OCI-LY3 (cell line): ENCODE data around the gene TMEM250.

Experiments
- H2AFZ ChIP-seq: fragments of 200-600, 300-600 bp; shearing (Covaris generic); 2 replicates; pipeline ENCODE4 v1.6.0; 2014; ENCODE audit warnings: antibody characterized with exemption, low read depth, low read length
- H3K27ac ChIP-seq: fragments of 200-600, 300-600 bp; sonication (generic); 2 replicates; pipeline ENCODE4 v1.5.1; 2014; ENCODE audit warnings: mild to moderate bottlenecking, low read length, moderate library complexity, mixed read lengths
- H3K27me3 ChIP-seq: fragments of 200-600, 300-600 bp; sonication (generic); 2 replicates; pipeline ENCODE4 v1.6.1; 2014; ENCODE audit warnings: low read depth, low read length, mixed read lengths
- H3K36me3 ChIP-seq: fragments of 200-600, 300-600 bp; sonication (generic); replicated peaks from 2 replicates; pipeline ENCODE3; 2014; ENCODE audit warnings: low read depth, low read length, mixed read lengths
- H3K4me1 ChIP-seq: fragments of 300-600, 200-600 bp; sonication (generic); 2 replicates; pipeline ENCODE4 v1.6.1; 2014; ENCODE audit warnings: low read length, mixed read lengths
- H3K4me2 ChIP-seq: fragments of 200-600, 300-600 bp; sonication (generic); 2 replicates; pipeline ENCODE4 v1.6.1; 2014; ENCODE audit warnings: low read length, mixed read lengths
- H3K4me3 ChIP-seq: fragments of 300-600, 200-600 bp; sonication (generic); 2 replicates; pipeline ENCODE4 v1.5.1; 2014; ENCODE audit warnings: antibody characterized with exemption, mild to moderate bottlenecking, low read length, moderate library complexity
- H3K79me2 ChIP-seq: fragments of 300-600, 200-600 bp; shearing (Covaris generic); 2 replicates; pipeline ENCODE4 v1.6.1; 2014; ENCODE audit warnings: mild to moderate bottlenecking, low read length, mixed read lengths
- H3K9ac ChIP-seq: fragments of 300-600, 200-600 bp; shearing (Covaris generic); 2 replicates; pipeline ENCODE4 v1.6.0; 2014; ENCODE audit warnings: mild to moderate bottlenecking, low read length, moderate library complexity
- H3K9me3 ChIP-seq: fragments of 200-600, 300-600 bp; shearing (Covaris generic); 2 replicates; pipeline ENCODE4 v1.6.1; 2014; ENCODE audit warnings: low read length, mixed read lengths; ENCODE audit not compliant: insufficient read depth
- H4K20me1 ChIP-seq: fragments of 200-600, 300-600 bp; sonication (generic); 2 replicates; pipeline ENCODE4 v1.6.1; 2016; ENCODE audit warnings: low read length, mixed read lengths; ENCODE audit not compliant: insufficient read depth
- CTCF ChIP-seq: fragments of 200-600, 300-600 bp; sonication (generic); IDR thresholded peaks from 2 replicates; pipeline ENCODE4 v1.5.1; 2014; ENCODE audit warnings: antibody characterized with exemption, low read length, low read depth
- EZH2phosphoT487 ChIP-seq: fragments of 200-600 bp; shearing (Covaris generic); IDR thresholded peaks from 2 replicates; pipeline ENCODE4 v1.6.1; 2018; ENCODE audit warnings: antibody characterized with exemption, mixed run types, low read depth

Gene TMEM250

GRCh38 chr9:136140046-136140445, 21.4 kb upstream of the TMEM250 start:
- Histone ChIP-seq H3K27me3 (no peaks in the 10 kb centered on the region), H3K9me3 (no peaks in the 10 kb centered on the region), H3K4me1 (no peaks in the 10 kb centered on the region), H3K4me2 (no peak overlapping the region), H2AFZ (no peak overlapping the region), H3K4me3 (no peak overlapping the region), H3K27ac (no peak overlapping the region), H3K9ac (no peak overlapping the region), H4K20me1 (no peaks in the 10 kb centered on the region), H3K36me3 (no peaks in the 10 kb centered on the region), H3K79me2 (no peaks in the 10 kb centered on the region)
- no peak for TF ChIP-seq CTCF
- TF ChIP-seq EZH2phosphoT487: no peak

DNA sequence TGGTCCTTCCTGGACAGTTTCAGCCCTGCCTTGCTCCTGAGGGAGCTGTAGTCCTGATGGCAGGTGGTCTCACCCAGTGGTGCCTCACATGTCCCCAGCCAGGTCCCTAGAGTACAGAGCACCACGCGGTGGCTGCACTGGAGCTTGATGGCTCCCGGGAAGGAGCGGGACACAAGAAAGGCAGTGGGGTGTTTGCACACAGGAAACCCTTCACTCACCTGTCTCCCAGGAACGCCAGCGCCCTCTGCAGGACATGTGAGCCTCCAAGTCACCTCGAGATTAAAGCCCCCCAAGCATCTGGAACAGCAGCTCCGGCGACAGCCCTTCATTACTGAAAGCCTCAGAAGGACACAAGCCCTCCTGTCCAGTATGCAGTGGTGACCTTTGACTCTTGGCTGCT, 19.9 kb upstream of the TMEM250 start:
- no peaks in the 10 kb centered on the region for H3K4me1 ChIP-seq
- no peaks in the 10 kb centered on the region for H4K20me1 ChIP-seq
- no peaks in the 10 kb centered on the region for H3K79me2 ChIP-seq
- no peak overlapping the region for H3K4me2 ChIP-seq
- no peaks in the 10 kb centered on the region for H3K36me3 ChIP-seq
- no peak overlapping the region for H3K9ac ChIP-seq
- no peak overlapping the region for H3K4me3 ChIP-seq
- no peaks in the 10 kb centered on the region for H3K9me3 ChIP-seq
- H3K27ac ChIP-seq: no peak overlapping the region
- no peak overlapping the region for H2AFZ ChIP-seq
- TF ChIP-seq CTCF (peak; percentile 65), EZH2phosphoT487 (no peak)
- no peaks in the 10 kb centered on the region for H3K27me3 ChIP-seq

GRCh38 chr9:136137321-136138265, 18.9 kb upstream of the TMEM250 start:
- Histone ChIP-seq H3K27ac (no peak overlapping the region), H3K9me3 (no peaks in the 10 kb centered on the region), H4K20me1 (no peaks in the 10 kb centered on the region), H3K79me2 (no peaks in the 10 kb centered on the region), H3K9ac (no peak overlapping the region), H3K36me3 (no peaks in the 10 kb centered on the region), H2AFZ (no peak overlapping the region), H3K4me1 (no peaks in the 10 kb centered on the region), H3K27me3 (no peaks in the 10 kb centered on the region), H3K4me3 (no peak overlapping the region), H3K4me2 (no peak overlapping the region)
- no peak for TF ChIP-seq EZH2phosphoT487
- no peak for TF ChIP-seq CTCF

DNA sequence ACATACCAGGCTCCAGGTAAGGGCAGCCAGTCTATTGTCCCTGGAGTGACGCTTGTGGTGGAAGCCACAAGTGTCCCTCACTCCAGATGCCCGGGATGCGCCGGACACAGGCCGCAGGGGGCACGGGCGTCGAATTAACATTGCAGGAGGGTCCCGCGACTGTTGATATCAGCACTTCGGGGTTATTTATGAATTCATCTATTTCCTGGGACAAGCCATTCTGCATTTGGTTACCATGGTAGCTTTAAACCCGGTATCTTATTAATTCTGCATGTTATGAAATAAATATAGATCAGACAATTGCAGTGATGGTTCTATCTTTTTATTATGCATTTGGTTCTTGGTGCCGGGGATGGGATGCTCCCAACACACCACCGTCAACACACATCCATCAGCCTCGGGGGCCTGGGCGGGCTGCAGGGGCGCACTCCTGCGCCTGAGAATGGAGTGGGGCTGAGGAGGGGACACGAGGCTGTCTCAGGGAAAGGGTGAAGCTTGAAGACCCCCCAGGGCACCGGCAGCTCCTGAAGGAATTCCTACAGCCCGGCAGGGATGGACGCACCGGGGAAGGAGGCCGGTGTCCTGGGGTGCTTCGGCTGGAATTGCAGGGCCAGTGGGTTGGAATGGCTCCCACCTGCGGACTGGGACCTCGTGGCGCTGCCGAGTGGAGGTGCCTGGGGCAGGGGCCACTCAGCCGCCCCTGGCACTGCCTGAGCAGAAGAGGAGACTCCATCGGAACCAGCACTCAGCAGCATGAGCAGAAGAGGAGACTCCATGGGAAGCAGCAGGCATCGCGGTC, 17.7 kb upstream of the TMEM250 start:
- H3K4me1 ChIP-seq: no peaks in the 10 kb centered on the region
- no peaks in the 10 kb centered on the region for H3K9me3 ChIP-seq
- H3K79me2 ChIP-seq: no peaks in the 10 kb centered on the region
- no peak overlapping the region for H3K27ac ChIP-seq
- no peak overlapping the region for H3K4me2 ChIP-seq
- no peak for TF ChIP-seq EZH2phosphoT487
- no peak for TF ChIP-seq CTCF
- H2AFZ ChIP-seq: no peak overlapping the region
- no peaks in the 10 kb centered on the region for H3K36me3 ChIP-seq
- no peaks in the 10 kb centered on the region for H4K20me1 ChIP-seq
- H3K9ac ChIP-seq: no peak overlapping the region
- H3K27me3 ChIP-seq: no peaks in the 10 kb centered on the region
- no peak overlapping the region for H3K4me3 ChIP-seq
